Stimulated activated CD4-positive, alpha-beta T cell treated with anti-CD3 and anti-CD28 coated beads, Interleukin-4, amount 100 ng/mL, for 4 hours (primary cell): ENCODE measurements around the gene YTHDC1.
"Not testable (repeated sequence)": the region's sequence is repeated elsewhere in the genome, so short reads cannot be mapped to it uniquely, and the experiment has no call there.

ENCODE experiments used
- DNase-seq, 2 experiments: peaks; one replicate each; pipeline ENCODE4 v3.0.0-alpha.2; 2020

YTHDC1 gene

GRCh38 chr4:68287704-68288392 is 62.0 kb downstream of the YTHDC1 start:
- DNase-seq, result no peak

DNA sequence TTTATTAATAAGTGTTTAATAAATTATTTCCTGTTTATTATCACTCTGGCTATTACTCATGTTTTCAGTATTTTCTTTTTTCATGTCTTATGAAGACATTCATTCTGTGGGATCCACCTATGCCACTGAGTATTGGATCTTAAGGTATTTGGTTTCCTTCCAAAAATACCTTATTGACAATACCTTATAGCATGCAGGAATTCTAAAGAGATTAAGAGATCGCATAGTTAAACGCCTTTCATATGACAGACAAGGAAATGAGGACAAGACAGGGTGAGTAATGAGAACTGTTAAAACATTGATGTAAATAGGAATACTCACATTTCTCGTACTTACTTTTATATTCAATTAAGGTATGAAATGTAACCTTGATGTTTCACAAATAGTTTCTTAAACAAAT is 66.2 kb downstream of the YTHDC1 start:
- DNase-seq, result no peak

GRCh38 chr4:68283095-68283494 is 66.8 kb downstream of the YTHDC1 start:
- DNase-seq, result no peak

DNA sequence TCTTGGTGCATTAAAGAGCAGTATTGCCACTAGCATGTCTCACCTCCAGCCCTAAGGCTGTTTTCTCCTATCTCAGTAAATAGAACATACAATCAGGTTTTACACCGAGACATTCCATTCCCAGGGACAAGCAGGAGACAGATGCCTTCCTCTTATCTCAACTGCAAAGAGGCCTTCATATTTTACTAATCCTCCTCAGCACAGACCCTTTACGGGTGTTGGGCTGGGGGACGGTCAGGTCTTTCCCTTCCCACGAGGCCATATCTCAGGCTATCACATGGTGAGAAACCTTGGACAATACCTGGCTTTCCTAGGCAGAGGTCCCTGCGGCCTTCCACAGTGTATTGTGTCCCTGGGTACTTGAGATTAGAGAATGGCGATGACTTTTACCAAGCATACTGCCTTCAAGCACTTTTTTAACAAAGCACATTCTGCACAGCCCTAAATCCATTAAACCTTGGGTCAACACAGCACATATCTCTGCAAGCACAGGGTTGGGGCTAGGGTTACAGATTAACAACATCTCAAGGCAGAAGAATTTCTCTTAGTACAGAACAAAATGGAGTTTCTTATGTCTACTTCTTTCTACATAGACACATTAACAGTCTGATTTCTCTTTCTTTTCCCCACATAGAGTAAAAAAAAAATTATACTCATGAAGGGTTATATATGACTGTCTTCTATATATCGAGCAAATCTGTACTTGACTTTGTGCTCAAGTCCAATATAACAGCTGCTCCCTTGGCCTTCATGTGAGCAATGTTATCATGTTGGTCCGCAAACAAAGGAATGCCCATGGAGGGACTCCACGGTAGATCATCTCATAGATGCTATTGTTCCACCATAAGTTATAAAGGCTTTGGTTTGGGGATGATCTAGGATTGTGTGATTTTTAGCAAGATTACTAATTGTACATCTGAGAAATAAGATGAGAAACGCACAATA is 67.8 kb downstream of the YTHDC1 start:
- DNase-seq, result not testable (repeated sequence)

DNA sequence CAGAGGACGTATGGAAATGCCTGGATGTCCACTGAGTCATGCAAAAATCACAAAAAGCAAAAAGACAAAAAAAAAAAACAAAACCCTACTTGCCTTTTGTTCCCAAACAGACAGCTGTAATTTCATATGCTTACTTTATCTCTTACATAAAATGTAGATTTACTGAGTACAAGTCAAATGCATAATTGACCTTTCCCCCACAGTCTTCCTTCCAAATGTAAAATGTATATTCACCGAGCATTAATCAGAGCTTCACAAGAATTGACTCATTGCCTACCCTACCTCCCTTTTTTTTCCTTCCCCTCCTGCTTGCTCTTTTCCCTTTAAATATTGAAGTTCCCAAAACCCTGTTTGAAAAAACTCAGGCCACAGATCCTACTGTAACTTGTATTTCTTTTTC is 71.9 kb downstream of the YTHDC1 start:
- no peak for DNase-seq

DNA sequence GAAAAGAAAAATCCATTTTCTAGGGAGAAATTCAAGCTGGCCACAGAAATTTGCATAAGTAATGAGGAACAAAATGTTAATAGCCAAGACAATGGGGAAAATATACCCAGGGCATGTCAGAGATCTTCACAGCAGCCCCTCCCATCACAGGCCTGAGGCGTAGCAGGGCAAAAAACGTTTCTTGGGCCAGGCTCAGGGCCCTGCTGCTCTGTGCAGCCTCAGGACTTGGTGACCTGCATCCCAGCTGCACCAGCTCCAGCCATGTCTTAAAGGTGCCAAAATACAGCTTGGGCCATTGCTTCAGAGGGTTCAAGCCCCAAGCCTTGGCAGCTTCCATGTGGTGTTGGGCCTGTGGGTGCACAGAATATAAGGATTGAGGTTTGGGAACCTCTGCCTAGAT is 72.3 kb downstream of the YTHDC1 start:
- DNase-seq, result no peak

DNA sequence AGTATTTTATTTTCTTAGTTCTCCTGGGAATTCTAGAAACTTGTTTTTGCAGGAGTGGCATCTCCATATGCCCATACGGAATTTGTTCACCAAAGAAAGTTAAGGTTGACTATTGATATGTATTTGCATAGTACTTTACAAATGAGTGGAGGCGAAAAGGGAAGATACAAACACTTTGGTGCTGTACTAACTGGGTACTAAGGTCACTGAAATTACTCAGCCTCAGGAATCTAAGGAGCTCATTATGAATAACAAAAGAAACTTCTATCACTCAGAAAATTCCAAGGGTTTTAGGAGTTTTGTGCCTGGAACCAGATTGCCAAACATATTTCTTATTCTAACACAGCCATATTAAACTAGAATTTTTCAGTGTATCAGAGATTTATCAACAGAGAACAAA is 77.0 kb downstream of the YTHDC1 start:
- DNase-seq, result no peak

GRCh38 chr4:68272380-68272779 is 77.5 kb downstream of the YTHDC1 start:
- DNase-seq, result no peak

GRCh38 chr4:68271851-68272357 is 78.0 kb downstream of the YTHDC1 start:
- no peak for DNase-seq

GRCh38 chr4:68267433-68267944 is 82.4 kb downstream of the YTHDC1 start:
- no peak for DNase-seq

DNA sequence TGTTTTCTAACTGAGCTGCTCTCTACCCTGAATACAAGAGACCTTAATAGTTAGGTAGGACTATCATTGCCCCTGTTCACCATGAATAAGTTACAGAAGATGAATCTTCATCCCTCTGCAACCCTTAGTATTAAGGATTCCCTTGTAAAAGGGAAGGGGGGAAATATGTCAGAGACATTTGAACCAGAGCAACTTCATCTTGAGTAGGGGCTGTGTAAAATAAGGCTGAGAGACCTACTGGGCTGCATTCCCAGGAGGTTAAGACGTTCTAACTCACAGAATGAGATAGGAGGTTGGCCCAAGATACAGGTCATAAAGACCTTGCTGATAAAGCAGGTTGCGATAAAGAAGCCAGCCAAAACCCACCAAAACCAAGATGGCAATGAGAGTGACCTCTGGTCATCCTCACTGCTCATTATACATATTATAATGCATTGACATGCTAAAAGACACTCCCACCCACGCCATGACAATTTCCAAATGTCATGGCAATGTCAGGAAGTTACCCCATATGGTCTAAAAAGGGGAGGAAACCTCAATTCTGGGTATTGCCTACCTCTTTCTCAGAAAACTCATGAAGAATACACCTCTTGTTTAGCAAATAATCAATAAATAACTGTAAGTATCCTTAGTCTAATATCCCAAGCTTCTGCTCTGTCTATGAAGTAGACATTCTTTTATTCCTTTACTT is 84.9 kb downstream of the YTHDC1 start:
- DNase-seq, result no peak
